Stimulated activated CD8-positive, alpha-beta memory T cell treated with anti-CD3 and anti-CD28 coated beads, Interleukin-7, amount 100 ng/mL, for 48 hours (primary cell): Measurements from ENCODE around the gene GJD4.

Source experiments
- DNase-seq, 2 donors: peaks; one replicate each; pipeline ENCODE4 v3.0.0-alpha.2; 2020; ENCODE audit warnings: low read depth in 1 of 2; ENCODE audit errors: extremely low read depth in 1 of 2

Gene GJD4

GRCh38 chr10:35644050-35644950 is 39.2 kb downstream of the GJD4 start:
- no peak for DNase-seq

DNA sequence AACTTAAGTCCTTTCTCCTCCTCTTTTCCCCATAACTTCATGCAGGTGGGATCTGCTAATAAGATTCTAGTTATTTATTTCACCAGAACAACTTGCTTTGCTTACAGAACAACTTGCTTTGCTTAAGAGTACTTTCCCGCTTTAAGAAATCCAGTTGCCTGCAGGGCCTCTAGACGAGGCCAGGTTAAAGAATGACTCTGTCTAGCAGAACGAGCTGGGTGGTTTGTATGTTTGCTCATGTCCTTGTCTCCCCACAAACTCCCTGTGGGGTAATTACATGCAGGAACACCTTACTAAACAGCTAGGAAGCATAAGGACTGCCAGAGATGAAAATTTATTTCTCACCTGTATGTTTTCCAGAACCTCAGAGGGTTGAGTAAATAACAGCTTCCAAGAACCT is 45.8 kb downstream of the GJD4 start:
- DNase-seq: no peak

GRCh38 chr10:35652824-35653223 is 47.7 kb downstream of the GJD4 start:
- DNase-seq: no peak

DNA sequence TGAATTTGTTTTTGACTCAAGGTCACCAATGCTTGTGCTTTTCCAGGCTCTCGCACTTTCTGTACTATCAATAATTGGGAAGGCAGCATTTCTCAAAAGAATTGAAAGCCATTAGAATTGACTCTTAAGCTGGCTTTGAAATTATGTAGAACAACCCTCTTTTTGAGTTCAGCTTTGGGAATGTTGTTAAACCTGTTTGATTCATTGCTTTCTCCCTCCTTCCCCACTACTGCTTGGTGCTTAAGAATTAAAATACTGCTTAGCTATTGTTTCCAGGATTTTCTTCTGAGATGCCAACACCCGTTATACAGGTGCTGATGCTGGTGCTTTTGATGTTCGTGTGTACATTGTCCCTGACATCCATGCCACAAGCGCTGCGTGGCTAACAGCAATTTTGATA is 52.5 kb downstream of the GJD4 start:
- DNase-seq: no peak
